22Rv1 (cell line): ENCODE data around the gene STRIT1.

Source experiments
- ZFX ChIP-seq: fragments of 450-650 bp; IDR thresholded peaks from 2 replicates; pipeline ENCODE4 v1.6.1; 2017; ENCODE audit warnings: antibody characterized with exemption, borderline replicate concordance
- TF ChIP-seq, protein P1 (sequence below): fragments of 450-650 bp; IDR thresholded peaks from 2 replicates; pipeline ENCODE4 v1.5.1; 2017; ENCODE audit warnings: mild to moderate bottlenecking

DNA sequence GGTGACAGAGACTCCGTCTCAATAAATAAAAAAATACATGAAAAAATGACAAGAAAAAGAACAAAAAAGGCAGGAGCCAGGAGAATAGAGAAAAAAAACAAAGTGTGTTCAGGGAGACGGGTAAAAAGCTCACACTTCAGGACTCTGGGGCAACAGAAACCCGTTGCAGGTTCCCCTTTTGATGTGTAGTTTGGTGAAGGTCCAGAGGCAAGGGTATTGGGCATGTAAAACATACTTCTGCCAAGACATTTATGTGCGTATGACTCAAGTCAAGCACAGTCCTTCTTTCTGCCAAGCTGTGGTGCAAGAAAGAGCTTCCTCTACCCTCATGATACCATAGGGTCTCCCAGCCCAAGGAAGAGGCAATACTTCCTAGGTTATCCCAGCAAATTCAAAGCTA lies 33.4 kb upstream of the STRIT1 start:
- TF ChIP-seq, protein P1, sequence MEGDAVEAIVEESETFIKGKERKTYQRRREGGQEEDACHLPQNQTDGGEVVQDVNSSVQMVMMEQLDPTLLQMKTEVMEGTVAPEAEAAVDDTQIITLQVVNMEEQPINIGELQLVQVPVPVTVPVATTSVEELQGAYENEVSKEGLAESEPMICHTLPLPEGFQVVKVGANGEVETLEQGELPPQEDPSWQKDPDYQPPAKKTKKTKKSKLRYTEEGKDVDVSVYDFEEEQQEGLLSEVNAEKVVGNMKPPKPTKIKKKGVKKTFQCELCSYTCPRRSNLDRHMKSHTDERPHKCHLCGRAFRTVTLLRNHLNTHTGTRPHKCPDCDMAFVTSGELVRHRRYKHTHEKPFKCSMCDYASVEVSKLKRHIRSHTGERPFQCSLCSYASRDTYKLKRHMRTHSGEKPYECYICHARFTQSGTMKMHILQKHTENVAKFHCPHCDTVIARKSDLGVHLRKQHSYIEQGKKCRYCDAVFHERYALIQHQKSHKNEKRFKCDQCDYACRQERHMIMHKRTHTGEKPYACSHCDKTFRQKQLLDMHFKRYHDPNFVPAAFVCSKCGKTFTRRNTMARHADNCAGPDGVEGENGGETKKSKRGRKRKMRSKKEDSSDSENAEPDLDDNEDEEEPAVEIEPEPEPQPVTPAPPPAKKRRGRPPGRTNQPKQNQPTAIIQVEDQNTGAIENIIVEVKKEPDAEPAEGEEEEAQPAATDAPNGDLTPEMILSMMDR = no peak
- TF ChIP-seq ZFX = no peak
